Measurements from ENCODE around the gene TNNI3. TPM values are rescaled to one million over a fixed set of nuclear protein-coding genes. Genes with fewer than 3 reads are reported as not detected.

The TNNI3 gene
- total RNA-seq (2022; extraction: Qiagen RNA extraction), result 6.1 to 9.2 TPM (median 8.0 TPM) in 5 replicates

DNA sequence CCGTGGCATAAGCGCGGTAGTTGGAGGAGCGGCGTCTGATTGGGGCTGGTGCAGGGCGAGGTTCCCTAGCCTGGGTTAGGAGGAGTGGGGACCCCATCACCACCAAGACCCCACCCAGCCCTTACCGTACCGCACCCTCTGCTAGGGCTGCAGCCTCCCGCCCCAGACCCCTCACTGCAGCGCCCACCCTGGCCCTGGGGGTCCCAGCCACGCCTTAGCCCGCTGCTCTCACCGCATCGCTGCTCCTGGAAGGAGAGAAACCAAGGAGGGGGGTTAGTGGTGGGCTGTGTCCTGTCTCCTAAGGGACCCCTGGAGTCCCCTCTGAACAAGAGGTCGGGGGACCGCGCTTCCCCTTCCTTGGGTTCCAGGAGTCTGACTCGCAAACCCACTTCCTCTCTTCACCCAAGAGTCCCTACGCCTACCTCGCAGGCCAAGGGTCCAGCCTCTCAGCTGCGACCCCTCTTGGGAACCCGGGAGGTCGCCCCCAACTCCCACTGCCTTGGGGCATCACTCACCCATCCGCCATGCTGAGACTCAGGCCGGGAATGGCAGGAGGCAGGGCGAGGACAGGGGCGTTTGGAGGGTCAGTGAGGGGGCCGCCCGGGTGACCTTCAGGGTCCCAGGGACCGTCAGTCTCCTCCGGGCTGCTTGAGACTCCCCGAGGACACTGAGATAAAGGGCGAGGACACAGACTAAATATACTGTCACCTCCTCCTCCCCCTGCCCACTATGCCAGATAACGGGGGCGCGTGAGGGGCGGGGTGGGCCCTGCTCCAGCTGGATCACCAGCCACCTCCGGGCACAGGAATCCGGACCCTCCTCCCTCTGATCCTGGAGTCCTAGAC, at the start of gene TNNI3:
TNNI3 (minus strand) TSS at position 669 of the 845 bp plus-strand sequence; CDS start at position 526, 143 bp downstream.

GRCh38 chr19:55179606-55180484, 22.3 kb upstream of the TNNI3 start, which contains the start of gene SYT5:
Gene SYT5 (minus strand): TSS chr19:55180289. CDS start chr19:55179041, 1,248 bp downstream.

GRCh38 chr19:55166530-55167268, 9.2 kb upstream of the TNNI3 start, which contains the start of gene DNAAF3:
Gene DNAAF3 (minus strand): TSS chr19:55166613. CDS start chr19:55166413, 200 bp downstream.

GRCh38 chr19:55149078-55150003, 8.2 kb downstream of the TNNI3 start, which contains the start of gene TNNT1:
Gene TNNT1 (minus strand): TSS chr19:55149206. CDS start chr19:55147157, 2,049 bp downstream.

DNA sequence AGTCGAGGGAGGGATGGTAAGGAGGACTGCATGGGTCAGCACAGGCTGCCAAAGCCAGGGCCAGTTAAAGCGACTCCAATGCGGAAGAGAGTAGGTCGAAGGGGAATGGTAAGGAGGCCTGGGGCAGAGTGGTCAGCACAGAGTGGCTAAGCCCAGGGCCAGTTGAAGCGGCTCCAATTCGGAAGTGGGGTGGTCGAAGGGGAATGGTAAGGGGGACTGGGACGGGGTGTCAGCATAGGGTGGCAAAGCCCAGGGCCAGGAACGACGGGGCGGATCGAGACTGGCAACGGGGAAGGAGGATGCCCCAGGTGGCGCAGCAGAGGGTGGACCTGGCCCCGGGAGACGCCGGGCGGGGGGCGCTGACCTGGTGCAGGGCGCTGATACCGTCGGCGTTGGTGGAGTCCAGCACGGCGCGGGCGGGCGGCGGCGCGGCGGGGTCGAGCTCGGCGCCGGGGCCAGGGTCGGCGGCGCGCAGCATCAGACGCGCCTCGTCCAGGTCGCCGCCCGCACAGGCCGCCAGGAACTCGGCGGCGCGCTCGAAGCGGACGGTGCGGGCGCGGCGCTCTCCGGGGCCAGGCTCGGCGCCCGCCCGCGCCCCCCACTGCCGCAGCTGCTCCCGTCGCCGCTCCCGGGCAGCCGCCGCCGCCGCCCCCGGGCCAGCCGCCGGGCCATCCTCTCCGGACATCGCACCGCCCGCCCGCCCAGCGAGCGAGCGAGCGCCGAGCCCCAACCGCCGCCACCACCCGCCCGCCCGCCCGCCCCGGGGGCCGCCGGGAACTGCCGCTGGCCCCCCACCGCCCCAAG, 40.5 kb downstream of the TNNI3 start, which contains the start of gene PPP1R12C:
PPP1R12C (minus strand) TSS at position 779 of the 804 bp plus-strand sequence; CDS start at position 685, 94 bp downstream.

Other genes starting within 250 kb of the TNNI3 start
- gene NLRP7, start 210.2 kb downstream of the TNNI3 start, total RNA-seq (2022; extraction: Qiagen RNA extraction), result not detected in 5 replicates
- gene NLRP2, start 191.4 kb downstream of the TNNI3 start, total RNA-seq (2022; extraction: Qiagen RNA extraction), result 24.3 to 27.9 TPM (median 26.7 TPM) in 5 replicates
- gene GP6, start 119.5 kb downstream of the TNNI3 start, total RNA-seq (2022; extraction: Qiagen RNA extraction), result 0.06 to 0.24 TPM (median 0.21 TPM) in 5 replicates
- 14.0 to 20.9 TPM (median 20.1 TPM) in 5 replicates for gene RDH13, start 94.6 kb downstream of the TNNI3 start, total RNA-seq (2022; extraction: Qiagen RNA extraction)
- 3.7 to 6.2 TPM (median 5.5 TPM) in 5 replicates for gene EPS8L1, start 81.9 kb downstream of the TNNI3 start, total RNA-seq (2022; extraction: Qiagen RNA extraction)
- 60.2 to 97.6 TPM (median 90.0 TPM) in 5 replicates for gene PPP1R12C, start 40.1 kb downstream of the TNNI3 start, total RNA-seq (2022; extraction: Qiagen RNA extraction)
- 114 to 145 TPM (median 137 TPM) in 5 replicates for gene TNNT1, start 8.5 kb downstream of the TNNI3 start, total RNA-seq (2022; extraction: Qiagen RNA extraction)
- 4.5 to 6.9 TPM (median 6.2 TPM) in 5 replicates for gene DNAAF3, start 8.9 kb upstream of the TNNI3 start, total RNA-seq (2022; extraction: Qiagen RNA extraction)
- gene SYT5, start 22.6 kb upstream of the TNNI3 start, total RNA-seq (2022; extraction: Qiagen RNA extraction), result 2.8 to 4.9 TPM (median 3.8 TPM) in 5 replicates
- 3.7 to 5.3 TPM (median 5.2 TPM) in 5 replicates for gene PTPRH, start 51.8 kb upstream of the TNNI3 start, total RNA-seq (2022; extraction: Qiagen RNA extraction)
- gene TMEM86B, start 71.0 kb upstream of the TNNI3 start, total RNA-seq (2022; extraction: Qiagen RNA extraction), result 2.7 to 6.4 TPM (median 5.2 TPM) in 5 replicates
- gene PPP6R1, start 101.3 kb upstream of the TNNI3 start, total RNA-seq (2022; extraction: Qiagen RNA extraction), result 87.7 to 128 TPM (median 124 TPM) in 5 replicates
- gene HSPBP1, start 122.4 kb upstream of the TNNI3 start, total RNA-seq (2022; extraction: Qiagen RNA extraction), result 119 to 156 TPM (median 146 TPM) in 5 replicates
- gene BRSK1, start 126.3 kb upstream of the TNNI3 start, total RNA-seq (2022; extraction: Qiagen RNA extraction), result 3.3 to 5.4 TPM (median 4.0 TPM) in 5 replicates
- not detected in 5 replicates for gene TMEM150B, start 167.6 kb upstream of the TNNI3 start, total RNA-seq (2022; extraction: Qiagen RNA extraction)
- gene KMT5C, start 182.1 kb upstream of the TNNI3 start, total RNA-seq (2022; extraction: Qiagen RNA extraction), result 5.8 to 11.4 TPM (median 9.7 TPM) in 5 replicates
- gene COX6B2, start 197.0 kb upstream of the TNNI3 start, total RNA-seq (2022; extraction: Qiagen RNA extraction), result 0.58 to 1.4 TPM (median 1.2 TPM) in 5 replicates
- 0.06 to 0.29 TPM (median 0.12 TPM) in 5 replicates for gene GARIN5B, start 205.5 kb upstream of the TNNI3 start, total RNA-seq (2022; extraction: Qiagen RNA extraction)
- 42.1 to 61.8 TPM (median 53.6 TPM) in 5 replicates for gene IL11, start 212.7 kb upstream of the TNNI3 start, total RNA-seq (2022; extraction: Qiagen RNA extraction)
- 1.2 to 2.6 TPM (median 2.0 TPM) in 5 replicates for gene TMEM190, start 219.1 kb upstream of the TNNI3 start, total RNA-seq (2022; extraction: Qiagen RNA extraction)
- 1.6 to 11.1 TPM (median 8.6 TPM) in 5 replicates for gene TMEM238, start 226.6 kb upstream of the TNNI3 start, total RNA-seq (2022; extraction: Qiagen RNA extraction)
- 2,587 to 2,941 TPM (median 2,775 TPM) in 5 replicates for gene RPL28, start 228.2 kb upstream of the TNNI3 start, total RNA-seq (2022; extraction: Qiagen RNA extraction)